Measurements from ENCODE around the gene HNRNPUL2.

DNA sequence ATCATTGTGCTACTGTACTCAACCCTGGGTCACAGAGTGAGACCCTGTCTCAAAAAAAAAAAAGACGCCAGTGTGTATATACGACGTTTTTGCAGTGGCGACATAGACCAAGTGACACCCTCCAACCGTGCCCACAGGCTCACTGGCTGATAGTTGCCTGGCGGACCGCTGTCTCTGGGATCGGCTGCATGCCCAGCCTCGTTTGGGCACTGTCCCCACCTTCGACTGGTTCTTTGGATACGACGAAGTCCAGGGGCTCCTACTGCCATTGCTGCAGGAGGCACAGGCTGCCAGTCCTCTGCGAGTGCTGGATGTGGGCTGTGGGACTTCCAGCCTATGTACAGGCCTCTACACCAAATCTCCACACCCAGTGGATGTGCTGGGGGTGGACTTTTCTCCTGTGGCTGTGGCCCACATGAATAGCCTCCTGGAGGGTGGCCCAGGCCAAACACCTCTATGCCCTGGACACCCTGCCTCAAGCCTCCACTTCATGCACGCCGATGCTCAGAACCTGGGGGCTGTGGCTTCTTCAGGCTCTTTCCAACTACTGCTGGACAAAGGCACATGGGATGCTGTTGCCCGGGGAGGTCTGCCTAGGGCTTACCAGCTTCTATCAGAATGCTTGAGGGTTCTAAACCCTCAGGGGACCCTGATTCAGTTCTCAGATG, 60.9 kb downstream of the HNRNPUL2 start:
- TF ChIP-seq CTCF (IDR thresholded peaks at IDR 0.05) (no peak), POLR2A (IDR thresholded peaks at IDR 0.05) (no peak)
